Mesendoderm (in vitro differentiated cells): ENCODE data around the gene GRM5.
"Not testable (repeated sequence)": the region's sequence is repeated elsewhere in the genome, so short reads cannot be mapped to it uniquely, and the experiment has no call there.

Source experiments
- DNase-seq: peaks from one replicate; pipeline ENCODE4 v3.0.0; 2013
- H2AK5ac ChIP-seq: 2 replicates; pipeline ENCODE4 v1.6.1; 2013; ENCODE audit warnings: low read length, inconsistent platforms
- H2BK120ac ChIP-seq: 2 replicates; pipeline ENCODE4 v1.6.1; 2013; ENCODE audit warnings: low read depth, mild to moderate bottlenecking, low read length, moderate library complexity, mixed read lengths
- H2BK15ac ChIP-seq: replicated peaks from 2 replicates; pipeline ENCODE4 v1.6.1; 2013; ENCODE audit warnings: low read depth, mild to moderate bottlenecking, moderate library complexity
- H2BK5ac ChIP-seq: 2 replicates; pipeline ENCODE4 v1.6.1; 2013; ENCODE audit warnings: low read length, inconsistent platforms
- H3K18ac ChIP-seq: 2 replicates; pipeline ENCODE4 v1.6.1; 2013; ENCODE audit warnings: mild to moderate bottlenecking, low read length, mixed read lengths
- H3K23ac ChIP-seq: one replicate; pipeline ENCODE4 v1.6.1; 2013; ENCODE audit warnings: low read length
- H3K27ac ChIP-seq: 2 replicates; pipeline ENCODE4 v1.5.1; 2013; ENCODE audit warnings: low read depth, mild to moderate bottlenecking, inconsistent platforms, low read length, moderate library complexity
- H3K27me3 ChIP-seq: 2 replicates; pipeline ENCODE4 v1.6.1; 2013; ENCODE audit warnings: low read length, control low read depth, mild to moderate bottlenecking, inconsistent platforms; ENCODE audit not compliant: insufficient read depth, poor library complexity
- H3K36me3 ChIP-seq: 2 replicates; pipeline ENCODE4 v1.6.1; 2013; ENCODE audit warnings: low read length, inconsistent platforms; ENCODE audit not compliant: control insufficient read depth, insufficient read depth
- H3K4ac ChIP-seq: one replicate; pipeline ENCODE4 v1.6.1; 2013; ENCODE audit warnings: low read depth, mild to moderate bottlenecking, low read length, moderate library complexity
- H3K4me1 ChIP-seq: 2 replicates; pipeline ENCODE4 v1.6.1; 2013; ENCODE audit warnings: low read depth, low read length, inconsistent platforms; ENCODE audit not compliant: control insufficient read depth
- H3K4me2 ChIP-seq: 2 replicates; pipeline ENCODE4 v1.6.1; 2013; ENCODE audit warnings: low read length
- H3K4me3 ChIP-seq: 2 replicates; pipeline ENCODE4 v1.5.1; 2013; ENCODE audit warnings: mild to moderate bottlenecking, low read length
- H3K56ac ChIP-seq: one replicate; pipeline ENCODE4 v1.6.1; 2013; ENCODE audit warnings: low read length
- H3K79me1 ChIP-seq: 2 replicates; pipeline ENCODE4 v1.6.1; 2013; ENCODE audit warnings: low read length, inconsistent platforms
- H3K79me2 ChIP-seq: 2 replicates; pipeline ENCODE4 v1.6.1; 2013; ENCODE audit warnings: mild to moderate bottlenecking, low read length; ENCODE audit not compliant: control insufficient read depth, insufficient read depth
- H3K9ac ChIP-seq: 2 replicates; pipeline ENCODE4 v1.6.1; 2013; ENCODE audit warnings: low read length, inconsistent platforms
- H4K5ac ChIP-seq: one replicate; pipeline ENCODE4 v1.6.1; 2013; ENCODE audit warnings: low read length
- H4K8ac ChIP-seq: one replicate; pipeline ENCODE4 v1.6.1; 2013; ENCODE audit warnings: low read depth, mild to moderate bottlenecking, control low read depth, low read length, moderate library complexity
- WGBS: extraction: QIAGEN DNeasy Blood & Tissue Kit; methylation state at CpG from one replicate; pipeline ENCODE4 v1.1.7; 2013; ENCODE audit warnings: low lambda C conversion rate, missing lambda C conversion rate; ENCODE audit not compliant: insufficient coverage; ENCODE audit errors: extremely low coverage; 5-methylcytosine and 5-hydroxymethylcytosine counted together

The GRM5 gene

GRCh38 chr11:88917065-88917464 is 148.7 kb downstream of the GRM5 start:
- H3K79me2 ChIP-seq, H3K23ac ChIP-seq, H2BK5ac ChIP-seq, H3K27me3 ChIP-seq, H2AK5ac ChIP-seq, H3K27ac ChIP-seq, H3K4me2 ChIP-seq, H3K79me1 ChIP-seq, H3K4me1 ChIP-seq, H3K36me3 ChIP-seq, H2BK15ac ChIP-seq, H4K8ac ChIP-seq, H4K5ac ChIP-seq, H2BK120ac ChIP-seq, H3K18ac ChIP-seq, H3K4ac ChIP-seq, H3K56ac ChIP-seq, H3K9ac ChIP-seq, H3K4me3 ChIP-seq: not testable (repeated sequence)
- peak; percentile 29 for DNase-seq
- WGBS: no CpG with 5 or more reads among the region's 1 CpG

- Histone ChIP-seq H3K9ac (no peak overlapping the region), H3K23ac (no peak overlapping the region), H3K36me3 (no peaks in the 10 kb centered on the region), H2AK5ac (no peak overlapping the region), H3K4me1 (no peaks in the 10 kb centered on the region), H3K4ac (no peak overlapping the region), H2BK5ac (no peak overlapping the region), H3K27ac (no peak overlapping the region), H3K79me2 (no peaks in the 10 kb centered on the region), H2BK120ac (no peak overlapping the region), H3K79me1 (no peaks in the 10 kb centered on the region), H3K27me3 (no peaks in the 10 kb centered on the region), H3K4me2 (no peak overlapping the region), H3K56ac (no peak overlapping the region), H4K8ac (no peak overlapping the region), H4K5ac (no peak overlapping the region), H2BK15ac (no peak overlapping the region), H3K4me3 (no peak overlapping the region), H3K18ac (no peak overlapping the region)
- DNase-seq: no peak
- no CpG with 5 or more reads among the region's 2 CpGs for WGBS
Measured at GRCh38 chr11:88909500-88909899, 156.3 kb downstream of the GRM5 start.

GRCh38 chr11:88901436-88901835 is 164.3 kb downstream of the GRM5 start:
- not testable (repeated sequence) for H3K79me1 ChIP-seq, H2BK5ac ChIP-seq, H2AK5ac ChIP-seq, H3K4me1 ChIP-seq, H4K5ac ChIP-seq, H3K36me3 ChIP-seq, H3K27ac ChIP-seq, H3K79me2 ChIP-seq, H3K9ac ChIP-seq, H2BK15ac ChIP-seq, H3K4me2 ChIP-seq, H4K8ac ChIP-seq, H3K4ac ChIP-seq, H3K4me3 ChIP-seq, H3K27me3 ChIP-seq, H3K56ac ChIP-seq, H3K23ac ChIP-seq, H2BK120ac ChIP-seq, DNase-seq, H3K18ac ChIP-seq
- WGBS: no CpG with 5 or more reads among the region's 2 CpGs

GRCh38 chr11:88888855-88889254 is 176.9 kb downstream of the GRM5 start:
- H4K8ac ChIP-seq, H3K9ac ChIP-seq, H2BK5ac ChIP-seq, H4K5ac ChIP-seq, H3K56ac ChIP-seq, H3K36me3 ChIP-seq, H3K27me3 ChIP-seq, H2BK120ac ChIP-seq, DNase-seq, H3K4me1 ChIP-seq, H3K4me2 ChIP-seq, H2AK5ac ChIP-seq, H3K4me3 ChIP-seq, H3K27ac ChIP-seq, H2BK15ac ChIP-seq, H3K18ac ChIP-seq, H3K23ac ChIP-seq, H3K4ac ChIP-seq, H3K79me1 ChIP-seq, H3K79me2 ChIP-seq: not testable (repeated sequence)
- WGBS: no CpG with 5 or more reads among the region's 1 CpG

DNA sequence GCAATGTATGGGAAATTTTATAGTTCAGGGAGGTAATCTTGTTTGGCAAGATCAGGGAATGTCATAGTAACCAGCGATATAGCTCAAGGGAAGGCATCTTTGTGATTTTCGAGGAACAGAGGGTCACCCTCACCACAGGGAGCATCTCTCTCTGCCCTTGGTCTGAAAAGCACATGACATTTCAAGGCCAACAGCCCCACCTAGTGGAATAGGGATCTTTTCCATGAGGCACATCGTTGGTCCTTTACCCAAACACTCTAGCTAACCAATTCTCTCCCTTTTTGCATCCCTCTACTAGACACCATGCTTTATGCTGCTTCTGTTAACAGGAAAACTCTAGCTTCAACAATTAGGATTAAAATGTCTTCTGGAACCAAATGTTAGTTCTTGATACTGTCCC is 179.0 kb downstream of the GRM5 start:
- no peak overlapping the region for H2BK5ac ChIP-seq
- no CpG with 5 or more reads among the region's 3 CpGs for WGBS
- H4K8ac ChIP-seq: no peak overlapping the region
- no peak overlapping the region for H2BK120ac ChIP-seq
- no peak overlapping the region for H2BK15ac ChIP-seq
- H3K36me3 ChIP-seq: no peaks in the 10 kb centered on the region
- no peak overlapping the region for H3K4ac ChIP-seq
- no peak overlapping the region for H3K9ac ChIP-seq
- H2AK5ac ChIP-seq: no peak overlapping the region
- no peak overlapping the region for H3K4me2 ChIP-seq
- H3K79me1 ChIP-seq: no peaks in the 10 kb centered on the region
- H3K27ac ChIP-seq: no peak overlapping the region
- H3K4me3 ChIP-seq: no peak overlapping the region
- no peaks in the 10 kb centered on the region for H3K27me3 ChIP-seq
- no peak overlapping the region for H3K18ac ChIP-seq
- no peak overlapping the region for H4K5ac ChIP-seq
- no peaks in the 10 kb centered on the region for H3K4me1 ChIP-seq
- H3K23ac ChIP-seq: no peak overlapping the region
- peak; percentile 64 for DNase-seq
- no peak overlapping the region for H3K56ac ChIP-seq
- no peaks in the 10 kb centered on the region for H3K79me2 ChIP-seq

DNA sequence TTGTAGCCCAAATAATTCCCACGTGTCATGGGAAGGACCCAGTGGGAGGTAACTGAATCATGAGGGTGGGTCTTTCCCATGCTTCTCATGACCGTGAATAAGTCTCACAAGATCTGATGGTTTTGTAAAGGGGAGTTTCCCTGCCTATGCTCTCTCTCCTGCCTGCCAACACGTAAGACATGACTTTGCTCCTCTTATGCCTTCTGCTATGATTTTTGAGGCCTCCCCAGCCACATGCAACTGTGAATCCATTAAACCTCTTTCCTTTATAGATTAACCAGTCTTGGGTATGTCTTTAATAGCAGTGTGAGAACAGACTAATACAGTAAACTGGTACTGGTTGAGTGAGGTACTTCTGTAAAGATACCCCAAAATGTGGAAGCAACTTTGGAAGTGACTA is 183.0 kb downstream of the GRM5 start:
- not testable (repeated sequence) for H4K5ac ChIP-seq, H3K18ac ChIP-seq

More for the DNA sequence above, 183.0 kb downstream of the GRM5 start:
- H2BK120ac ChIP-seq, H3K9ac ChIP-seq, H3K4me1 ChIP-seq, H3K4me3 ChIP-seq, H3K27me3 ChIP-seq, H3K56ac ChIP-seq, H3K4ac ChIP-seq, H3K79me1 ChIP-seq, H3K4me2 ChIP-seq, H3K36me3 ChIP-seq, DNase-seq, H3K79me2 ChIP-seq, H4K8ac ChIP-seq, H2BK5ac ChIP-seq, H2AK5ac ChIP-seq, H2BK15ac ChIP-seq, H3K23ac ChIP-seq, H3K27ac ChIP-seq: not testable (repeated sequence)
- no CpG with 5 or more reads among the region's 3 CpGs for WGBS
